NCI-H526 treated with DMSO at 0.1 percent for 48 hours (cell line): ENCODE data around the gene JPH4.
"Not testable (repeated sequence)": the region's sequence is repeated elsewhere in the genome, so short reads cannot be mapped to it uniquely, and the experiment has no call there.

Experiments used
- DNase-seq: peaks from one replicate; lab custom pipeline; 2025; lab: John Stamatoyannopoulos, UW

JPH4 gene

DNA sequence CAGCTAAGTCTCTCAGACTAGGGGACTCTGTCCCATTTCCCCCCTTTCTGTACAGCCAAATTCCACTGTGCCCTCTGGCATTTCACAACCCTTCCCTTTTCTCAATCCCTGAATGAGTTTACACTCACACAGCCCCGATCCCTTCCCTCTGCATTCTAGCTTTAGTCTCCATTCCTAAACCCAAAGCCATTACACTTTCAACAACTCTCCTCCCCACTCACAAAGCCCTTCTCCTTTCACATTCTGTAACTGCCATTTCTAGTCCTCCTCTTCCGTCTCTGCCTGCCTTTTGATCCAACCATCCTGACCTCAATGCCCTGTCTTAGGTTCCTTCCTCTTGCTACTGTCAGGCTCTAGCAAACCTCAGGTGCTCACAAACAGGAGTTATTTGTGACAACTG, 30.7 kb downstream of the JPH4 start:
- no peak for DNase-seq

DNA sequence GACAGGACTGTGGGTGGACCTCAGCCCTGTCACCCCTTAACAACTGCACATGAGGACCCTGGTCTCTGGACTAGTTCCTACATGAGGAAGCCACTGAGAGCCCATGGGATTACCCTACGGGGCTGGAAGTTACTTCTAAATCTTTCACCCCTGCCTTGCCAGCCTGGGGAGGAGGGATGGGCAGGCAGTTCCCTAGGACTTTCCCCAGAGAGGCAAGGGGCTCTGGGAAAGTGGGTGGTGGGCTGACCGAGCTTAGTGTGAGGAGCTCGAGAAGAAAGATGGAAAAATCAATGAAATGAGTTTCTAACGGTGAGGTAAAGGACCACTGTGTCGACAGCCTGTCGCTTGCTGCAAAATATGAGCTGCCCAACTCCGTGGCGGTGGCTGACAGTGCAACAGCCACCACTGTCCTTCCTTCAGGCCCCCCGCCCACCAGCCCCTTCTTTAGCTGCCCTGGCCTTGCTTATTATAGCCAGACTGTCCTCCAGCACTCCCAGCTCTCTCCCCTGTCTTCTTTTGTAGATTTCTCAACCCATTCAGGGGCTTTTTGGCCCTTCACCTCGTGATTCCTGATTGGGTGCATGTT, 32.0 kb downstream of the JPH4 start:
- no peak for DNase-seq

DNA sequence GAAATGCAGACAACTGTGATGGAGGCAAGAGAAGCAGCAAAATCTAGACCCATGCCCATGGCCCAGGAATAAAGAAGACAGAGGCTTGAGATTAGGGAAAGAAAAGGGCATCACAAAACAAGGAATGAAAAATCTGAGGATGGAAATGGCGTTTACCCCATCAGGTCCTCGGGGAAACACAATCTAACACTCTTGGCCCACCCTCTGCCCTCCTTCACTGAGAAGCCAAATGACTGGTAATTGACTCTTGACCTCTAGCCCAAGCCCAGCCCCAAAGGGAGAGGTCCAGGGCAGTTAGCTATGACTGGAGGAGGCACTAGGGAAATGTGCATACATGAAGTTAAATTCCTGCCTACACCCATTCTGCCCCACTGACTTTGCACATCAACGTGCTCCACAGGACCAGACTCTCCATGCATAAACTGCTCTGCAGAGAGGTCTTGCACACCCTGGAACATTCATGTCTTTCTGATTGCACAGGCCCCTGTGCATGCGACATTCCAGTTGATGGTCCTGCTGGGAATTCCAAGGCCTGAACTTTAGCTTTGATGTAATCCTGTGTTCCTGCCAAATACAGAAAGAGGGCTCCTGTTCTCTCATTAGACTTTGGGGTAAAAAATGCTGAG, 32.7 kb downstream of the JPH4 start:
- no peak for DNase-seq

DNA sequence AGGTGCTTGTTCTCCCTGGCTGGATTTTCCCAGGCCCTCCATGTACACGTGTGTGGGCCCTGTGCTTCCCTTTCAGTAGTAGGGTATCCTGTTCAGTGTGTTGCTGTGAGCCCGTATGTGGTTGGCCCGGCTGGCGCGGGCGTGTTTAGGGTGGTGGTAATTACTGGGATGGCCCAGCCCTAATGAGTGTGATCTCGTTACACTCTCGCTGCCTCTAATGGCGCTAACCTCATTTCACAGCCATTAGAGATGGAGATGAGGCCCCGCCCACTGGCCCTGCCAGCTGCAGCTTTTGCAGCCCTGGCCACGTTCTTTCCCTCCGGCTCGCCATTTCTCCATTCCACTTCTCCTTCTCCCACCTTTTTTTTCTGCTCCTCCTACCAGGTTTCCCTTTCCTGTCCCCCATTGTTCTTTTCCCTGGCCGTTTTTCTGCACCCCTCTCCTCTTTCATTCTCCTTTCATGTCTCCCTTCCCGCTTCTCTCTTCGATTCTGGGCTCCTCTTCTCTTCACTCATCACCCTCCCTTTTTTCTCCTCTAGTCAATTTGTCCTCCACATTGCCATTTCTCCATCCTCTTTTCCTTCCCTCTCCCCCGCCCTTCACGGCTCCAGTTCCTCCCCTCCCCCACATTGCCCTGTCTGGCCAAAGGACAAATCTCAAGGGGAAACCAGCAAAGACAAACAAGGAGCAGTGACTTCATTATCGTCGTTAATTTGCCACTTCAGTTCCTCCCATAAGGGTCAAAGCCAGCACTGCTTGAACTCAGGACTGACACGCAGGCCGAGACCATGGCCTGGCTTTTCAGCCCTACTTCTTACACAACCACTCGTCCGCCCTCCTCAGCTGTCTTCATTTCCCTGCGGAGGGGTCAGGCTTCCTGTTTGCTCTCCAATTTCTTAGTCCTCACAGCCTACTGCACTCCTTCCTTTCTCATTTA, 33.8 kb downstream of the JPH4 start:
- peak; percentile 76 for DNase-seq

DNA sequence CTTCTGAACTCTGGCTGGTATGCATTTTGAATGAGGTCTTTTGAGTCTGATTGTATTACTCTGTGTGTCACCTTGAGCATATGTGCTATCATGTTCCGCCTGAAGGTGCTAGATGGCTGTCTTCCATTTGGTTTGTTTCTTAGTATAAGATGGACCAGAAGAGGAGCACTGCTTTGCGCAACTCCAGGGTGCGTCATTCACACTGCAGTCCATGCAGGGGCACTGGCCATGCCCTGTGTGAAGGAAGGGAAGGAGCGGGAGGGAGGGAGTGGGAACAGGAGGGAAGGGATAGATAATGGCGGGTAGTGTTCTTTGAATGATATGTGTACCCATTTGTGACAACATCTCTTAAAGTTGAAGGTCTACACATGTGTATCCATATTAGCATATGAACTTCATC, 35.2 kb downstream of the JPH4 start:
- DNase-seq: no peak

DNA sequence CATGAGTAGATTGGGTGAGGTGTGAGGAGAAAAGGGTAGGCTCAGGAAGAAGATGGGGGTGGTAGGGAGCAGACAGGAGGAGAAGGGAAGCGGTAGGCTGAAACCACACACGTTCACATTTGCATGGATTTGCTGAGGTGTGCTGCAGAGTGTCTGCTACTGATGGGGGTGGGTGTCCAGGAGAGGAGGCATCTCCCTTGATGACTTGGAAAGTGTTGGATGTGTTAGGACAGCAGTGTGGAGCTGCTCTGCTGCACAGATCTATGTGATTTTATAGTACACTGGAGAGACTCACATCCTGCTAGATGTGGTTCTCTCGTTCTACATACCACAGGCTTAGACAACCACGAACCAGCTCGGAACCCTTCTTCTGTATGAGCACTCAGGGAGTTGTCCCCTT, 36.3 kb downstream of the JPH4 start:
- peak; percentile 58 for DNase-seq

DNA sequence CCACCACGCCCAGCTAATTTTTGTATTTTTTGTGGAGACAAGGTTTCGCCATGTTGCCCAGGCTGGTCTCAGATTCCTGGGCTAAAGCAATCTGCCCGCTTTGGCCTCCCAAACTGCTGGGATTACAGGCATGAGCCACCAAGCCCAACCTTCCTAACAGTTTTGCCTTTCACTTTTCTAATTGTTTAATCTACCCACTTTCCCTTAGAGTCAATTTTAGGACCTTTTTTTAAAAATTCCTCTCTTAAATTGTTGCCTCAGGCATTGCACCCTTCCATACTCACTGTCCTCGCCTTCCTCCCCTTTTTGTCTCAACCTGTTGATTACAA, 38.5 kb downstream of the JPH4 start:
- DNase-seq: no peak

DNA sequence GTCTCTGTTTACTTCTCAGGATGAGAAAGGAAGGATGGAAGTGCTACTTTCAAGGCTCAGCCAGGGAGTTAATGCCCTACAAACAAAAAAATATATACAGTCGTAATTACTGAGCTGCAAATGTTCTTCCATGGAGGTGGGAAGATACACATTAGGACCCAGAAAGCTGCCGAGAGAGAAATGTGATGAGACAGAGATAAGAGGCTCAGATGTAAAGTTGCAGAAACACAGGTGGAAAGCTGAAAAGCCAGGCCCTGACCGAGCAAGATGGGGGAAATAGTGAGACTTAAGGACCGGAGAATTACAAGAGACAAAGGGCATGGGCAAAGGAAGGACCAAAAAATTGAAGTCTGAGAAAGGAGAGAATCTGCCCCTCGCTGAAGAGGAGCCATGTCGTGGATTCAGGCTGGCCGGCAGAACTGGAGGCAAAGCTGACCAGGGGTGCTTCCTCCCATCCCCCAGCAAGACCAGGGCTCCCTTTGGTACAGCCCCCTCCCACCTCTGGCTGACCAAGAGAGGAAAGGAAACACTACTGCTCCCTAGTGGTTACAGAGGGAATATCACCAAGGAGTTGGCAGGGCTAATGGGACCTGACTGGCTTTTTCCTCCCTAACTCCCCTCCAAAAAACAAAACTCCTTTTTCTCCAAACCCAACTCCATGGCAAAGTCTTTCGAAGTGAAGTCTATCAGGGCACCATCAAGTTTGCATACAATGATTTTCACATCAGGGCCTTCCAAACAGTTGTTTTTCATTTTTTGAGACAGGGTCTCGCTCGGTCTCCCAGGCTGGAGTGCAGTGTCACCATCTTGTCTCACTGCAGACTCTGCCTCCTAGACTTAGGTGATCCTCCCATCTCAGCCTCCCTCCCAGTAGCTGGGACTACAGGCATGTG, 39.1 kb downstream of the JPH4 start:
- DNase-seq: peak; percentile 31

DNA sequence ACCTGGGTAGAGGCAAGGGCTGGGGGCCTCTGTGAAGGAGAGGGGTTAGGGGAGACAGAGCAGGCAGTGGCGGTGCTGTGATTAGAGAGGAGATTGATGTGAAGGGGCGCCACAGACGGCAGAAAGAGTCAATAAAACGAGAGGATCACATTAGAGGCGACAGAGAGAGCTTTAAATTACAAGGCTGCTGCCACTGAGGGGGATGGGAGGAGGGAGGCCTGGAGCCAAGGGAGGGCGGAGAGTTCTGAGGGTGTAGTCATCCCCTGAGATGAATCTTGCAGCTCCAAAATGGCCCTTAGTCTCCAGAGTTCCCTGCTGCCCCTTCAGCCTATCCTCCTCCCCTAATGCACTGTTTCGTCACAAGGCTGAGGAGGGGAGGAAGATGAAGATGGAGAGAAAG, 39.8 kb downstream of the JPH4 start:
- peak; percentile 62 for DNase-seq

DNA sequence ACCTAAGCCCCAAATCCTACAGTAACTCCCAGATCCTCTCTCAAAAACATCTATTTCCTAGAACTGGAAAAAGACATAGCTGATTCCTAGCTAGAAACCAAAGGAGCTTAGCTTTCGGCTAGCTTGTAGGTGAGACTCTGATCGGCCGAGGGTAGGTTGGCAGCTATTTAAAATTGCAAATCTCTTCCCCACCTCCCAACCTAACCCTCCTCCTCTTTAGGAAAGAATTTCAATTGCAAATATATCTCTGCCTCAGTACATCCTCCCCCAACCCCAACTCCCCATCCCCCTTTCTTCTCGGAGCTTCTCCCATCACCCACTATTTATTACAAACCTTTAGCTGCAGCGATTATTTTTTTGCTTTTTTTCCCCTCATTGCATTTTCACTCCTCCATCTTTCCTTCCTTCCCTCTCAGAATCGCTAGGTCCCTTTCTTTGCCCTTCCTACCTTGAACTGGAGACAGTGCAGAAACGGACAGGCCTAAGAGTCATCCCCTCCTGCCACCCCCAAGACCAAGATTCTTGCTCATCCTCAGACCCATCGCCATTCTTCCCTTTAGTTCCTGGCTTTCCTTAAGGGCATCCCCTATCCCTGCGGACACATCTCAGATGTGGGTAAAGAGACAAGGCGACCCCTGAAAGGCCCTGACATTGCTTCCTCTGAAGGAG, 40.4 kb downstream of the JPH4 start:
- peak; percentile 86 for DNase-seq

DNA sequence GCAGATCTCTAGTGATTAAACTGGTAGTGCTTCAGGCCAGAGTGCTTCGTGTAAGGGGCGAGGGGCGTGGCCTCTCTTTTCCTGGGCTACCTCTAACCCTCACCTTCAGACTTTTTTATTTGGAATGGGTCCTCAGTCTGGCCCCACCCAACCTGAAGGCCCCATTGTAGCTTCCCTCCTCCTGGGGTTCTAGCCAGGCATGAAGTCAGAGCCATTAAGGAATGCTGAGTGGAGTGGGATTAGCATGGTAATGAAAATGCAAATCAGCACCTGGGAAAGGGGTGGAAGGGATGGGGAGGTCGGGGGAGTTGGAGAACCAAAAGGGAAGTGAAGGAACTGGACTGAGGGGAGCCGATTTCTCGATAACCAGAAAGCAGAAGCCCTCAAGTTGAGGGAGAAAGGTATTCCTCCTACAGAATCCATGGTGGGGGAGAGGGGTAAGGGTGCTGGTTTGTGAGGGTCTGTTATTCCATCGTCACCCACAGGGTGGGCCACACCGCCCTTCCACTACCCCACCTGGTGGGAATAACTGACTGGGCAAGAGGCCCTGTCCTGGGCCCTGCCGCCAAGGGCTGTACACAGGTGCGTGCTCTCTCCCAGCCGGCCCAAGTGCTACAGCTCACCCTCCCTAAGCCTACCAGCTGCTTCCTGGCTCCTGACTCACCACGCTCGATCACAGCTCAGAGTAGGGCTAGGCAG, 41.1 kb downstream of the JPH4 start:
- DNase-seq: peak; percentile 93

DNA sequence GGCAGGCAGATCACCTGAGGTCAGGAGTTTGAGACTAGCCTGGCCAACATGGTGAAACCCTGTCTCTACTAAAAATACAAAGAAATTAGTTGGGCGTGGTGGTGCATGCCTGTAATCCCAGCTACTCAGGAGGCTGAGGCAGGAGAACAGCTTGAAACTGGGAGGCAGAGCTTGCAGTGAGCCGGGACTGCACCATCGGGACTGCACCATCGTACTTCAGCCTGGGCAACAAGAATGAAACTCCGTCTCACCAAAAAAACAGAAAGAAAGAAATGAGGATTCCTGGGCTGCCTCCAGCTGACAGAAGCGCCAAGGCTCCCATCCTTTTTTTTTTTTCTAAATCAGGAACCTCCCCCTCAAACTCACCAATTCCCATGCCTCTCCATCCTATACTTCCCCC, 41.7 kb downstream of the JPH4 start:
- not testable (repeated sequence) for DNase-seq

DNA sequence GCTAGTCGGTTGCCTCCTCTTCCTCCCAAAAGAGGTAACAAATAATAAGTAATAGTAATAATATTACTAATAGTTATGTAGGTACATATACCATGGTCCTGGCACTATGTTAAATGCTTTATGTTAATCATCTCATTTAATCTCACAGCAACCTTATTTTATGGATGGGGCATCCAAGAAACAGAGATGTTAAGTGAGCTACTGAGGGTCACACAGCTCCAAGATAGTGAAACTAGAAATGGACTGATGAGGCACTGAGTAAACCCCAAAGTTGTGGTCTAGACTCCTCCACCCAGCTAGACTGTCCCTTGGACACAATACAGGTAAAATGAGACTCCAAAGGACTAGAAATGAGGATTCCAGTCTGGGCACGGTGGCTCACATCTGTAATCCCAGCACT, 42.1 kb downstream of the JPH4 start:
- DNase-seq: no peak

DNA sequence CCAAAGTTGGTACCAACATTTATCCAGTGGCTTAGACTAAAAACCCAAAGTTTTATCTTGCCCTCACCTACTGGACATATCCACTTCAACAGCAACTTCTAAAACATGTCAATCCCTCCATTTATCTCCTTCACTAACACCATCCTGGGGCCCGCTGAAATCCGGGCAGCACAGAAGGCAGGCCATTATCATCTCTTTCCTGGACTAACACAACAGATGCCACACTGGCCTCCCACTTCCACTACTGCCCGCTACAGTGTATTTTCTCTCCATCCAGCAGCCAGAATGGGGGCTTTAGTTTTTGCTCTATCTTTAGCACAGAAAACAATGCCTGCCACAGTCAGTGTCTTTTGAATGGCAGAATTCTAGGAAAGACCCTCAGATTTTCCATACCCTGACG, 42.6 kb downstream of the JPH4 start:
- DNase-seq: no peak

DNA sequence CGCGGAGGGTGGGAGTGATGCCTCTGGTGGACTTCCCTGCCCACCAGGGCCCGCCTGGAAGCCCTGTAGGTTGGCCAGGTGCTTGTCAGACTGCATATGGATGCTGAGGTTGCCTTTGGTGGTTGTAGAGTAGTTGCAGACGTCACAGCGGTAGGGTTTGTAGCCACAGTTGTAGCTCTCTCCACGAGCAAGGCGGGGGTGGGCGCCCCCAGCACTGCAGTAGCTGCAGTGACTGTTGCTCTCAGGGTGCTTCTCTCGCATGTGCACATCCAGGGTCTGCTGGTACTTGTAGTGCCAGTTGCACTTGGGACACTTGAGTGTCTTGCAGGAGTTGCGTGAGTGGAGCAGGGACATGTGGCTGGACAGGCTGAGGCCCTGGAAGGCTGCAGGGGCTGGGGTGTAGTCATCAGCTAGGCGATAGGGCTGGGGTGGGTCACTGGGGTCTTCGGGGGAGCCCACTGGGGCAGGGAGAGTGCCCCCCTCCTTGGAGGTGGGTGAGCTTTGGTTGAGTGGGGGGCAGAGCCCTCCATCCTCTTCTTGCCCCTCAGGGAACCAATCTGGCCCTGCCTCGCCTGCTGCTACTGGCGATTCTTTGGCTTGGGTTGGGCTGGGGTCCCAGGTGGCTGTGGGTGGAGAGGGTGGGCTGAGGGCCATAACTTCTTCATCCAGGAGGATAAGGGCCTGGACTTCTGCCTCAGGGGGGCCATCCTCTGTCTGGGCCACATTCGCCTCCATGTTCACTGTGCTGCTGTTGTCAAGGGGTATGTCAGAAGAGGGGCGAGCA, 44.7 kb downstream of the JPH4 start:
- DNase-seq: no peak

DNA sequence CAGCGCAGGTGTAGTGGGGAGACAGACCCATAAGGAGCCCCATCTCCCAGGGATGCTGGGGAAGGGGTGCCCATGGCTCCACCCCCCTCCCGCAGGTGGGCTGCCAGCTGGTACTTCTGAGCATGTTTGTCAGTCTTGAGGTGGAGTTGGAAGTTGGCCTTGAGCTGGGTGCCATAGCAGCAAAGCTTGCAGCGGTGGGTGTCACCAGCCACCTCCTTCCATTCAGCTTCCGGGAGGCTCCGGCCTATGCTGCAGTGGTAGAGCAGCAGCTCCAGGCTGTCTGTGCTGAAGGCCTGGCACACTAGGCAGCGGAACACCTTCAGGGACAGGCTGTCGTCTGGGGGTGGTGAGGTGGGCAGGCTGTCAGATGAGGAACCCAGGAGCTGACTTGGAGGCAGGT, 45.9 kb downstream of the JPH4 start:
- DNase-seq: no peak

DNA sequence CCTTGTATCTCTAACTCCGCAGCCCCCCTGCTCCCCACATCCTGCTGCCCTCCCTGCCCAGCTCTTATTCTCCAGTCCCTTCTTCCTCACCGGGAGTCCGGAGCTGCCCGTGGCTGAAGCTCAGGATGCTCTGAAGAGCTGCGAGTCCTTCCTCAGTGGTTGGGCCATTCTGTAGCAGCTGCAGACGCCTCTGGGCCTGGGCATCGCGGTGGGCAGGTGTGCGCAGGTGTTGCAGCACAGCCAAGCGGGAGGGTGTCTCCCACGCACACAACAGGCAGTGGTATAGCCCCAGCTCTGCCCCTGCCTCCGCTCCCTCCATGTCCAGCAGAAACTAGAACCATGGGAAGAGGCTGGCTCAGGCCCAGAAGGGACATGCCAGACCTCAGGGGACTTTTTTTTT, 47.2 kb downstream of the JPH4 start:
- DNase-seq: no peak

DNA sequence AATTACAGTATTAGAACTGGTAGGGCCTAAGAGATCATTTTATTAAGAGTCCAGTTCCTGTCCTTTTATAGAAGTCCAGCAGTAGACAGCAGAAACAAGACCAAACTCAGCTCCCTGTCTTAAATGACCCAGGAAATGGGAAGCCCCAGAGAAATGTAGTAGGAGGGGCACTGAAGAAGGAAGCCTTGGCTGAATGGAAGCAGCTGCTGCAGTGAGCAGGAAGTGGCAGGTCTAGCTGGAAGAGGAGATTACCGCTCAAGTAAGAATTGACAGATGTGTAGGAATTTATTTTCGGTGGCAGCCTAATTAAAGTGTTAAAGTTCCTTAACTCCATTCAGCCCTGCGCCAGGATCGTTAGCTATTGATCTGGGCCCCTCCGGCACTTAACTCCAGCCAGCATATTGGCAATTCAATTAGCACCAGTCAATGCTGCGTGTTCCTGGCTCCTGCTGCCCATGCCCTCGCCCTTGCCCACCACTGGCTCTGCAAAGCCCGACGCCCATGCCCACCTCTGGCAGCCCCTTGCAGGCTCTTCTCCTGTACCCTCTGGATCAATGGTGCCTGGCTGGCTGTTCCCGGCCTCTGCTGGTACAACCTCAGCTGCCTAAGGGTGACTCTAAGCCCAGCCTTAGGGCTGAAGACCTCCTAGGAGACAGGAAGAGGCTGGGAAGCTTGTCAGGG, 48.1 kb downstream of the JPH4 start:
- DNase-seq: no peak

DNA sequence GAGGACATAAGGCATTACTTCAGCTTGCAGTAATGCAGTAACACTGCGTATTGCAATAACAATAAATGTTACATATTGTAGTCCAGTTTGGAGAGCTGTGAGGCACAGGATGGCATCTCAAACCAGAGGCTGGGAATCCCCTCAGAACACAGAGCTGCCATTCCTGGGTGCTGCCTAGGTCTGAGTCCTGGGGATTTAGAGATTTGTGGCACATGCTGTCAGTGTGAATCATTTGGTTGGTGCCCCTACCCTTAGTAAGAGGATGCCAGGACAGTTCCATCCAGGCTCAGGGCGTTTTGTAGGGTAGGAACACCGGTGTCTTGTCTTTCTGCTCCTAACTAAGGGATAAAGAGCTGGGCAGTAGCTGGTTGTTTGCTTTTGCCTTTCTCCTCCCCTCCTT, 49.6 kb downstream of the JPH4 start:
- DNase-seq: no peak

DNA sequence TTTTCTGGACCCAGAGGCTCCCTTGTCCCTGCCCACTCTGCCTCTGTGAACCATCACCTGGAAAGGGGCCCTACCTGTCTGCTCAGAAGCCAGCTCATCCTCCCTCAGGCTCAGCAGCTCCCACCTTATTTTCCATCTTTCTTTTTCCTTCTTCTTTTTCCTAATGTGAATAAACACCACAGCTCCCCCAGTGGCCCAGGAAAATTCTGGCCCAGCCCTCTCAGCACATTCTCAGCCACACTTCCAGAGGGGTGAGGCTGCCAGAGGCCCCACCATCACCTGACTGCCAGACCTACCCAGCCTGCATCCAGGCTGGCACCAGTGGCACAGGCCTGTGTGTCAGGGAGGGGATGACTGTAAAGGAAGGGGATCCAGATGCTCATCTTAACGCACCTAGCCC, 50.0 kb downstream of the JPH4 start:
- DNase-seq: no peak
